Activated CD4-positive, alpha-beta T cell treated with anti-CD3 and anti-CD28 coated beads, Interleukin-2, Interleukin-4, amounts not matched to agents 100 ng/mL and 50 ng/mL, durations not matched to agents 16 hours and 8 hours (primary cell): ENCODE data around the gene TMEM225B.
"Not testable (repeated sequence)": the region's sequence is repeated elsewhere in the genome, so short reads cannot be mapped to it uniquely, and the experiment has no call there.

Source experiments
- DNase-seq: peaks from one replicate; pipeline ENCODE4 v3.0.0-alpha.2; 2020; ENCODE audit warnings: low spot score

The TMEM225B gene, protein sequence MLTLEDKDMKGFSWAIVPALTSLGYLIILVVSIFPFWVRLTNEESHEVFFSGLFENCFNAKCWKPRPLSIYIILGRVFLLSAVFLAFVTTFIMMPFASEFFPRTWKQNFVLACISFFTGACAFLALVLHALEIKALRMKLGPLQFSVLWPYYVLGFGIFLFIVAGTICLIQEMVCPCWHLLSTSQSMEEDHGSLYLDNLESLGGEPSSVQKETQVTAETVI

DNA sequence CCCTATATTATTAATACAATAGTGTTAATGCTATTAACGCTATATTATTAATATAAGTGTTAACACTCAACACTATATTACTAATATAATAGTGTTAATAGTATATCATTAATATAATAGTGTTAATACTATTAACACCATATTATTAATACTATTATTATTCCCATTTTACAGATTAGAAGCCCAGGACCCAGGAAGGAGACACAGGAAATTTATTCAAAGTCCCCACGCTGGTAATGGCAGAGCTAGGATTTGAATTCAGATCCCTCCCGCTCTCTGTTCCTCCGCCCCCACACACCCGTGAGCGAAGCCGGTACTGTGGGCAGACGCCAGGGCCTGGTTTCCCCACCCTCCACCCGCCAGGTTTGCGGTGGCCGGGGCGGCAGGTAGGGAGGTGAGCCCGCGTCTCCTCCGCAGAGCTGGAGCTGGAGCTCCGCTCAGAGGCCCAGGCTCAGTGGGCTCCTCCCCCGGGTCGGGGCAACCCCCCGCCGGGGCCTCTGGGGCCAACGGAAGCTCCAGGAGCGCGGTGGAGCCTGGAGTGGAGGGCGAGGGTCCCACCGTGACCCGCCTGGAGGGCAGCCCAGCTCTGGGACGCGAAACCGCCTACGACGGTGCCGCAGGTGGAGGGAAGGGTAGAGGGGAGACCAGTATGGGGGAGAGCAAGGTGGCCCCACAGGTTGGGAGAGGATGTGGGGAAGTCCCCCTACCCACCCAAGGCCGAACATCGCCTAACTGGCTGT is at the start of gene TMEM225B:
TSS of gene TMEM225B (plus strand) at position 506 of the 740 bp plus-strand sequence. CDS start 6,122 bp downstream, outside the sequence.
- DNase-seq = no peak

DNA sequence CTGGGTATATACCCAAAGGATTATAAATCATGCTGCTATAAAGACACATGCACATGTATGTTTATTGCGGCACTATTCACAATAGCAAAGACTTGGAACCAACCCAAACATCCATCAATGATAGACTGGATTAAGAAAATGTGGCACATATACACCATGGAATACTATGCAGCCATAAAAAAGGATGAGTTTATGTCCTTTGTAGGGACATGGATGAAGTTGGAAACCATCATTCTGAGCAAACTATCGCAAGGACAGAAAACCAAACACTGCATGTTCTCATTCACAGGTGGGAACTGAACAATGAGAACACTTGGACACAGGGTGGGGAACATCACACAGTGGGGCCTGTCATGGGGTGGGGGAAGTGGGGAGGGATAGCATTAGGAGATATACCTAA is 48.5 kb upstream of the TMEM225B start:
- DNase-seq = not testable (repeated sequence)

DNA sequence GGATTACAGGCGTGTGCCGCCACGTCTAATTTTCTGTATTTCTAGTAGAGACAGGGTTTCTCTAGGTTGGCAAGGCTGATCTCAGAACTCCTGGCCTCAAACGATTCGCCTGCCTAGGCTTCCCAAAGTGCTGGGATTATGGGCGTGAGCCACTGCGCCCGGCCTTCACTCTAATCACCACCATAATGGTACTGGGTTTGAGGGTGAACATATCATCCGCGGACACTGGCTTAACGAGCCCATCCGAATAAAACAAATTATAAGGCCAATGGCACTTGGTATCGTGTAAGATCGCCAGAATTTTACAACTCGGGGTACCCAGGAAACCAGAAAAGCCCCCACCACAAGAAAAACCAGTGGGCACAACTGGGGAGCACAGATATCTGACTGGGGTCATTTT is 46.7 kb upstream of the TMEM225B start:
- DNase-seq = no peak

DNA sequence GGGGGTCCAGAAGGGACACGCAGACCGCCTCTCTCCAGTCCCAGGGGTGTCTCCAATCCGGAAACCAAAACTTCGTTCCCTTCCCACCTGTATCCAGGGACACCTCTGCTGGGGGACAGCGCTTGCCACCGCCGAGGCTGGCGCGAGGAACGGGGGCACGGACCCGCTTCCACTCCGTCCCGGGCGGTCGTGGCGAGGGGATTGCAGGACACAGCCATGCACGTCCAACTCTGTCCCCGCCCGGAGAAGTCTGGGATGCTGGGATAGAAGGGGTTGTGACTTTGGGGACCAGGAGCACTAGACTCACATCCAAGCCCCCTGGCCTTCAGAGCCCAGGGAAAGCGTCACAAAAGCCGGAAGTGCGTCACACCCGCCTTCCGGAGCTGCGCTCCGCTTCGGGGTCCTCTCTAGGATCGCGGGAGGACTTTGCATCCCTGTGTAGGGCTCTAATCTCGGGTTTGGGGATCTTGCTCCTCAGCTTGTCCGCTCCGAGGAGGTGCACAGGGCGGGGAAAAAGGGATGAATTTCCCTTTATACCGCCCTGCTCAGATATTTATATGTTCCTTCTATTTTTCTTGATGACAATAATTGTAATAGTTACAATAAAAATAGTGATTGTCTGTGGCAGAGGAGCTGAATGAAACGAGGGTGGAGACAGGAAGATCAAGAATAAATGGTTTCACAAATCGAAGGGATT is 46.2 kb upstream of the TMEM225B start, which contains the start of gene FAM200A:
TSS of gene FAM200A (minus strand) at position 348 of the 697 bp plus-strand sequence. CDS start 3,707 bp downstream, outside the sequence.
- peak; percentile 84 for DNase-seq

DNA sequence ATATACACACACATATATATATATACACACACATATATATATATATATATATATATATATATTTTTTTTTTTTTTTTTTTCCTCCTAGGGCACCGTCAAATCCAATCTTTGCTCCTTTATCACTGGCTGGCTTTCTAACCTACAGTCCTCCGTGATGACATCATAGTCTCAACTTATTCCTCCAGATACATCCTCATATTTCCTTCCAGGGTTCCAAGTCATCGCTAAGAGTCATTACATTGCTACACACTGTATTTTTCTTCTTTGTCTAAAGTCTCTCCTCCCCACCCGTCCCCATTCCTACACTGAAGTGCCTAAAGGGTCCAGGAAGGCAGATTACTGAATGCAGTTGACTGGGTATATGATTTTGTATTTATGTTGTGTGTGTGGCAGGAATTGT is 45.0 kb upstream of the TMEM225B start:
- no peak for DNase-seq

DNA sequence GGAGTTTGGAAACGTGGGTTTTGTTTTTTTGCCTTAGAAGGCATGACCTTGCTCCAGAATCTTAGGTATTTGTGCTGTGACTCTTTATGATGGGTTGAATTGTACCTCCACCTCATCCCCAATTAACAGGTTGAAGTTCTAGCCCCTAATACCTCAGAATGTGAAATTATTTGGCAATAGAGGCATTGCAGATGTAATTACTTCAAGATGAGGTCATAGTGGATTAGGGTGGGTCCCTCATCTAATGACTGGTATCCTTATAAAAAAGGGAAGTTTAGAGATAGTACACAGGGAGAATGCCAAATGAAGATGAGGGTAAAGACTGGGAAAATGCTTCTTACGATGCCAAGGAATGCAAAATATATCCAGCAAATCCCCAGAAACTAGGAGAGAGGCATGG is 43.1 kb upstream of the TMEM225B start:
- no peak for DNase-seq

DNA sequence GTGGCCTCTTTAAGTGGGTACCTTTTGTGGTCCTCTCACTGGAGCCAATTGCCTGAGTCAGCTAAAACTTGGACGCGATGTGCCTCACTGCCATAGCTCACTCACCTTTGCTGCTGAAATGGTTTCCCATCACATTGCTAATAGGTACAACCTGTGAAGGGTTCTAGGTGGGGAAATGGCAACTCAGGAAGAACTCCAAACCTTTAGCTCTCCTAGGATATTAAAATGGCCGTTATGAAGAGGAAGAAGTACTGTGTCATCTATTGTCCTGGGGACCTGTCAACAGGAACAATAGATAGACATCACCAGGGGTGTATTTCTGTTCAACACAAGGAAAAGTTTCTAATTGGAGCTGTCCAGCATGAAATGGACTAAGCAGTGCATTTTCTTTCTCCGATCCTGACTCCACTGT is 40.9 kb upstream of the TMEM225B start:
- DNase-seq = no peak

DNA sequence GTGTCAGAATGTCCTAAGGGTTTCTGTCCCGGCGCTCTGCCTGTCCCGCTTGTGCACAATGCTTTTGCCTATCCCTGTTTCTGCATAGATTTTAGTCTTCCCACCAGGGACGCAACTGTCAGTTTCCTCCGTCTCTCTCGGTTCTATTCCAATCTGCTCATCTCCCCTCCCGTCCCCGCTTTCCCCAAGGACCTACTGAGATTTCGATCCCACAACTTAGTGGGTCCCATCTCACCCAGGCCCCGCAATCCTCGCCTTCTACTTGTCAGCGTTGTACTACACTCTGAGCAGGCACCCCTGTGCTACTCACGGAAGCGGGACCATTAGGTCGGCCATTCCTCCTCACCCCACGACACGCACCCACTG is 40.1 kb upstream of the TMEM225B start:
- DNase-seq = no peak

DNA sequence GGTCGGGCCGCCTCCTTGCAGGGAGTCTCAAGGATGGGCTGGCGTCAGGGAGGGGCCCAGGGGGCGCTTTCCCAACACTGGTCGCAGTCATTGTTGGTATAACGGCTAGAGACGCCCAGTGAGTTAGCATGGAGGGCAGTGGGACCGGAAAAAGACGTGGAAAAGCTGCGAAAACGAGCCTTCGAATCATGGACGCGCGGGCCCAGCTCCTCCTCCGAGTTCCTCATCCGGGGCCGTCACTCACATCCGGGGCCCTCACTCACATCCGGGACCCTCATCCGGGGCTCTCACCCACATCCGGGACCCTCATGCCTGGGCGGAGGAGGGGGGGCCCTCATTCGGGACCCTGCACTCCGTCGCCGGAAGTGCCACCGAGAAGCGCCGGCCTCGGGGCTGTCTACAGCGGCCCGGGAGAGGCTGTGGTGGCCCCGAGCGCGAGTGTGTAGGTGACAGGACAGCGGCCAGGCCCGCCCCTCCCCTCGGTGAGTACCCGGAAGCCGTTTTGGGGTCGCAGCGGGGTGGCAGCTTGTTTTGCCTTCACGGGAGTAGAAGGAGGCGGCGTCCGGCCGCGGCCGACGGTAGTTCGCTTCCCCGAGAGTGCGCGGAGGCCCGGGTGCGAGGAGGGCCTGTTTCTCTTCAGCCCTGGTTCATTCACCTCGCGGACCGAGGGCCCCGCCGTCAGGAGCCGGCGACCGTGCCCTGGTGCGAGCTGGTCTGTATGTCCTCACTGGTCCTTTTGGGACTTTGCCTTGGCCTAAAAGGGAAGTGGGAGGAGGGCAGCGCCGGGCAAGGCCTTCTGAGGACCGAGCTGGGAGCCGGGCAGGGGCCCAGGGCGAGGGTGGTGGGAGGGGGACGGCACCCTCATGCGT is 39.5 kb upstream of the TMEM225B start, which contains the start of gene ZNF655:
TSS of gene ZNF655 (plus strand) at position 337 of the 869 bp plus-strand sequence. CDS start 1,918 bp downstream, outside the sequence.
- DNase-seq = peak; percentile 84

DNA sequence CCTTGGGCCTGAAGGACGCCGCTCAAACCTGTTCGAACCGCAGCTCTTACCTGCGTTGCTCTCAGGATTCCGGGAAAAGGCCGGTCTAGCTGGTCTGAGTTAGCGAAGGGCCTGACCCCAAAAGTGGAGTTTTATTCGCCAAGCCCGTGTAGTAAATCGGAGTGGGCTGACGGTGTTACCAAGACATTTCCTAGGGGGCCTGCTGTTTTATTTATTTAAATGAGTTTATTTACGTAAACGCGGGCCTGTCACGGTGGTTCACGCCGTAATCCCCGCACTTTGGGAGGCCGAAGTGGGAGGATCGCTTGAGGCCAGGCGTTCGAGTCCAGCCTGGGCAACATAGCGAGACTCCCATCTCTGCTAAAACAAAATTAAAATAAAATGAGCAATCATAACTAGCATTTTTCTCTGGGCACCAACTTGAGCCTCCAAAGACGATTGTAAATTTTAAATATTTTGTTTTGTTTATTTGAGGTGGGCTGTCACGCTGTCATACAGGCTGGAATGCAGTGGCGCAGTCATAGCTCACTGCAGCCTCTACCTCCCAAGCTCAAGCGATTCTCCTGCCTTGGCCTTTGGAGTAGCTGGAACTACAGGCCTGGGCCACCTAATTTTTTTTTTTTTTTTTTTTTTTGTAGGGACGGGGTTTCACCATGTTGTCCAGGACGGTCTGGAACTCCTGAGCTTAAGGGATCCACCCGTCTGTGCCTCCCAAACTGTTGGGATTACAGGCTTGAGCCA is 38.7 kb upstream of the TMEM225B start:
- no peak for DNase-seq

DNA sequence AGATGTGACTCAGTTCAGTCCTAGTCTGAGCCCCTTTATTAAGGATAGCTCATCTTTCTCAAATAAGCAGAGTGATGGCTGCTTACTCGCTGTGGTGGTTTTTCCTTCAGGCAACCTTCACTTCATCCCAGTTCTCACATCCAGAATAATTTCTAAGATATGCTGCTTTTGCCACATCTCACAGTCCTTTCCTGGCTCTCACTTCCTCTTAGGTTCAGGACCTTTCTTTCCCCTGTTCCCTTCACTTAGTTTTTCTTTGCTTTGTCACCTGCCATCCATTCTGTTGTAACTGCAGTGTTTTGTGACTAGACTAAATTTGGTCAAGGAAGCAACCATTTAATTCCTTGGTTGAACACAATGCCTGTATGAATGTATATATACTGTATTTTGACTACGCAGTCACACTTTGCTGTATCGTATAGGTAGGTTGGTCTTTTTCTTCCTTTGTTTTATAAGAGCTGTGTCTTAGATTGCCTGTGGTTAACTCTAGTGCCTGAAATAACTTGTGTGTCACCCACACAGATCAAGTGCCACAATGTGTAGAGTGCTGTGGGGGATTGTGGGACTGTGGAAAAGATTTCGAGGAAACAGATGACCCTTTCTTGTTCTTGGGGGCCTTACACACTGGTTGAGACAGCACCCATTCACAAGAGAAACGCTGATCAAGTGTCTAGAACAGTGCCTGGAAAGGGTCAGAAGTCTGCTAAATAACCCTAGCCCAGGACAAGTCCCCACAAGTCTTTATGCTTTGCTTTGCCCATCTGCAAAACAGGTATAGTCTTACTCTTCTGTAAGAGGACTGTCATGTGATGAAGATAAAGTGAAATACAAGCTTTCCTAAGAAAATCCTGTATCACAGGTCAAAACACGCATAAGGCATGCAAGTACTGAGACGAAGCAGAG is 37.0 kb upstream of the TMEM225B start:
- no peak for DNase-seq

DNA sequence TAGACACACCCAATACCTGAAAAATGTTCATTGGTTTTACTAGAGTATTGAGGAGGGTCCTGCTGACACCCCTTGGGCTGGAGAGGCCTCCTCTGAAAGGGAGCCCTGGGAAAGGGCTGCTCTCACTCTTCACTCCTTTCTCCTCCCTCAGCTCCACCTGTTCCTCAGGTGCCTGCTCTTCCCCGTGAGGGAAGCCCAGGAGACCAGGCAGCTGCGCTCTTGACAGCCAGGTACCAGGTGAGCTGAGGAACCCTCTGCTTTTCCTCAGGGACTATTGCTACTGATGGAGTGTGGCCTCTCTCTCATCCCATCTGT is 36.4 kb upstream of the TMEM225B start:
- DNase-seq = no peak

DNA sequence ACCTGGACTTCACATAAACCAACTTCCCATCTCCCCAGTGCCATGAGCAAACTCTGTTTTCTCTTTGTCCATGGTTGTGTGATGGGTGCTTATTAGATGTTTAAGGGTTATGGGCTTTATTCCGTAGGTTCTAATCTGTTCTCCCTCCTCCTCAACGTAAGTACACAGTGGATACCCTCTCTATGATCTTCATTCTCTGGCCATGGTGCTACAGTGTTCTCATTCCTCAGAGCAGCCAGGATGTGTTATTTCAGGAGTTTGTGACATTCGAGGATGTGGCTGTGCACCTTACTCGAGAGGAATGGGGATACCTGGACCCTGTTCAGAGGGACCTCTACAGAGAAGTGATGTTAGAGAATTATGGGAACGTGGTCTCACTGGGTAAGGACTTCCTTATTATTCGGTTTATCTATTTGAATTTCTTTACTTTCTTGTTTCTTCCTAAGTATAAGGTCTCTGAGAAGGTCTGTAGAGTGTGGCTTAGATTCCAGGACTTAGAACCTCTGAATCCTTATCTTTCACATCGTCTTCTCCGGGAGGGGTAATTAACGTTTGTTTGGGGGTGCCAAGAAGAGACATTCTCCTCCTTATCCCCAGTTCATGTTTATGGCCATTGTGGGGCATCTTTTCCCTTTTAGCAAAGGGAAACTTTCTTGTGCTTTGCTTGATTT is 35.8 kb upstream of the TMEM225B start:
- no peak for DNase-seq

DNA sequence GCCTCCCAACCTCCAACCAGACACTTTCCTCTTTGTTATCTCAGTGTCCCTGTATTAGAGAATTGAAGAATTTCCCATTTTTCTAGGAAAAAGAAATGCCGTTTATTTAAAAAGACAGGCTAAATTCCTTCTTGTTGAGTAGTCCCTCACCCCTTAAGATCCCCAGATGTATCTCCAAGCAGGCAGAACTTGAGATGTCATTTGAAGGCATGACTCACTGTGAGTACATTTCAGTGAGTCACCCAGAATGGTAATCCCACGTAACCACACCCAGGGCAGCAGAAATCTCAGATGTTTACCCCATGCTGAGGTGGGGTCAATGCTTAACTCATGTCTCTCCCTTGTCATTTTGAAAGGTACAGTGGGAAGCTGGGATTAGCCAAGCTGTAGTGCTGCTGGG is 35.2 kb upstream of the TMEM225B start:
- DNase-seq = peak; percentile 58

DNA sequence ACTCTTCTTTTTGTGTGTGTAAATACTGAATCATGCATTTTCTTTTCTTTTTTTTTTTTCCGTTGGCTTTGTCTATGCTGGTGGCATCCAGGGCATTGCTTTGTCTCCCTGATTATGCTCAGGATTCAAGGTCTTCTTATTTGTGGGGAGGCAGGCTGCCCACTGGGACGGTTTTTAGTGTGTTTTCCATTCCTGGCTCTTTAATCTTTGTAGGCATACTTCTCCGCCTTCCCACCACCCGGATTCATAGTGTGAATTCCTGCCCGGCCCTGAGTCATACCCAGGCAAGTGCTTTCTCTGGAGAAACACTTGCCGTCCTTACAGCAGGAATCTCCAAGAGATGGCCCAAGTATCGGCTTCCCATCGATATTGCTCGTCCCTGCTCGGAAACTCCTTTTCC is 34.4 kb upstream of the TMEM225B start:
- DNase-seq = no peak

DNA sequence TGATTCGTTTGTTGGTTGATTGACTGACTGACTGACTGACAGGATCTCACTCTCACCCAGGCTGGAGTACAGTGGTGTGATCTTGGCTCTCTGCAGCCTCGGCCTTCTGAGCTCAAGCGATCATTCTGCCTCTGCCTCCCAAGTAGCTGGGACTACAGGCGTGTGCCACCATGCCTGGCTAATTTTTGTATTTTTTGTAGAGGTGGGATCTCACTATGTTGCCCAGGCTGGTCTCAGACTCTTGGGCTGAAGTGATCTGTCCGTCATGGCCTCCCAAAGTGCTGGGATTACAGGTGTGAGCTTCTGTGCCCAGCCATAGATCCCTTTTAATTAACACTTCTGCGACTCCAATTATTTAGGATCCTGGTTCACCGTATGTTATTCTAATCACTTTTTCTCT is 29.3 kb upstream of the TMEM225B start:
- not testable (repeated sequence) for DNase-seq

DNA sequence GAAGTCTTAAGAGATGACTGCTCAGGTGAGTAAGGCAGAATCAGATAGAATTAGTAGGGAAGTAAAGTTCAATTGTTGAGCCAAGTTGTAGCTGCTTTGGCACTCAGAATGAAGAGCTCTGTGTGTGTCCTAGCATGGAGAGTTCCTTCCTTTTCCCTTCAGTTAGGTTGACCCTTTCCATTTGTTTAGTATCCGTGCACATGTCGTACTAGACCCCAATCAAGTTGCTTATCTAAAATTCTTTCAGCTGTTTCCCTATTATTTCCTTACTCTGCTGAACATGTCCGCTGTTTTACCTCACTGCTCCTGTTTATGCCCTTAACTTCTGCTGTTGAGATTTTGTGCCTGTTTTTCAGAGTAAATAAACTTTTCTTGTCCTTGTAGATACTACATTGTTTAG is 26.3 kb upstream of the TMEM225B start:
- DNase-seq = no peak

DNA sequence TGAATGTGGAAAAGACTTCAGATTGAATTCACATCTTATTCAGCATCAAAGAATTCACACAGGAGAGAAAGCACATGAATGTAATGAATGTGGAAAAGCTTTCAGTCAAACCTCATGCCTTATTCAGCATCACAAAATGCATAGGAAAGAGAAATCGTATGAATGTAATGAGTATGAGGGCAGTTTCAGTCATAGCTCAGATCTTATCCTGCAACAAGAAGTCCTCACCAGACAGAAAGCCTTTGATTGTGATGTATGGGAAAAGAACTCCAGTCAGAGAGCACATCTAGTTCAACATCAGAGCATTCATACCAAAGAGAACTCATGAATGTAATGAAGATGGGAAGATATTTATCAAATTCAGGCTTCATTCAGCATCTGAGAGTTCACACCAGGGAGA is 24.8 kb upstream of the TMEM225B start:
- no peak for DNase-seq

DNA sequence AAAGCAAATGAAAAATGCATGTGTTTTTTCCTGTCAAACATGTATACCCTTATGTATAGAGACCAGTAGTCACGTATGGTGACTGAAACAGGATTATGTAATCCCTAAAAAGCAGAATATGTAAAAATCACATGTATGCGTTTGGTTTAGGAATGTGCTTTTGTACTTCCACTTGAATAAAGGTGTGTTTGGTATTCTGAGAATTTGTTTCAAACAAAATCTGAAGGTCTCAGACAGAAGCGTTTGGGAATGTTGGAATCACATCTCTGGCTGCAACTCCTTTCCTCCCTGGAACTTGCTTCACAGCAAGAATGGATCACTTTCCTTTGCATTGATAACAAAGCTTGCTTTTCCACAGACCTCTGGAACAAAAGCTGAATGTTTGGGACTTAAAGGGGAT is 21.8 kb upstream of the TMEM225B start:
- DNase-seq = no peak
